ENCODE data around the gene CRIM1.

Gene CRIM1

GRCh38 chr2:36374585-36374984 is 19.0 kb downstream of the CRIM1 start:
- no peak for TF ChIP-seq ZFX (IDR thresholded peaks at IDR 0.05)
- TF ChIP-seq, protein P1, sequence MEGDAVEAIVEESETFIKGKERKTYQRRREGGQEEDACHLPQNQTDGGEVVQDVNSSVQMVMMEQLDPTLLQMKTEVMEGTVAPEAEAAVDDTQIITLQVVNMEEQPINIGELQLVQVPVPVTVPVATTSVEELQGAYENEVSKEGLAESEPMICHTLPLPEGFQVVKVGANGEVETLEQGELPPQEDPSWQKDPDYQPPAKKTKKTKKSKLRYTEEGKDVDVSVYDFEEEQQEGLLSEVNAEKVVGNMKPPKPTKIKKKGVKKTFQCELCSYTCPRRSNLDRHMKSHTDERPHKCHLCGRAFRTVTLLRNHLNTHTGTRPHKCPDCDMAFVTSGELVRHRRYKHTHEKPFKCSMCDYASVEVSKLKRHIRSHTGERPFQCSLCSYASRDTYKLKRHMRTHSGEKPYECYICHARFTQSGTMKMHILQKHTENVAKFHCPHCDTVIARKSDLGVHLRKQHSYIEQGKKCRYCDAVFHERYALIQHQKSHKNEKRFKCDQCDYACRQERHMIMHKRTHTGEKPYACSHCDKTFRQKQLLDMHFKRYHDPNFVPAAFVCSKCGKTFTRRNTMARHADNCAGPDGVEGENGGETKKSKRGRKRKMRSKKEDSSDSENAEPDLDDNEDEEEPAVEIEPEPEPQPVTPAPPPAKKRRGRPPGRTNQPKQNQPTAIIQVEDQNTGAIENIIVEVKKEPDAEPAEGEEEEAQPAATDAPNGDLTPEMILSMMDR (conservative IDR thresholded peaks at IDR 0.05): no peak
- H3K27ac ChIP-seq: no peak overlapping the region

DNA sequence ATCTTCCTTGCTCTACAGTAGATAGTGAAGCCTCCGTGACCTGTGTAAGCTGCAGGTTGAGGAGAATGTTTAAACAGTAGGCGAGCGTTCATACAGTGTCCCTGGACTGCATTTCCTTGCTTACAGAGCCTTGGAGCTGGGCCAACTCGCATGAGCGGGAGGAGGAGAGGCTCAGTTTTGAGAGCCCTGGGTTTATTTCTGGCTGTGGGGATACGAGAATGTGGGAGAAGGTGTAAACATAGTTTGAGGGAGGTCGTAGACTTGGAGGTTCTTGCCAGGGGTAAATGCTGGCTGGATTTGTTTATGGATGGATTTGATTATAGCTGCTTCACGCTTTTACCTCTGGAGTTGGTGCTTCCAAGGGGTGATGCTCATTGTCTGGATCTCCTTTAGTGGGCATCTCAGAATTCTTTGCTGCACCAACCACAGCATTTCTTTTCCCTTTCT is 20.8 kb downstream of the CRIM1 start:
- no peak for TF ChIP-seq ZFX (IDR thresholded peaks at IDR 0.05)
- TF ChIP-seq, protein P1 (conservative IDR thresholded peaks at IDR 0.05): no peak
- no peak overlapping the region for H3K27ac ChIP-seq

DNA sequence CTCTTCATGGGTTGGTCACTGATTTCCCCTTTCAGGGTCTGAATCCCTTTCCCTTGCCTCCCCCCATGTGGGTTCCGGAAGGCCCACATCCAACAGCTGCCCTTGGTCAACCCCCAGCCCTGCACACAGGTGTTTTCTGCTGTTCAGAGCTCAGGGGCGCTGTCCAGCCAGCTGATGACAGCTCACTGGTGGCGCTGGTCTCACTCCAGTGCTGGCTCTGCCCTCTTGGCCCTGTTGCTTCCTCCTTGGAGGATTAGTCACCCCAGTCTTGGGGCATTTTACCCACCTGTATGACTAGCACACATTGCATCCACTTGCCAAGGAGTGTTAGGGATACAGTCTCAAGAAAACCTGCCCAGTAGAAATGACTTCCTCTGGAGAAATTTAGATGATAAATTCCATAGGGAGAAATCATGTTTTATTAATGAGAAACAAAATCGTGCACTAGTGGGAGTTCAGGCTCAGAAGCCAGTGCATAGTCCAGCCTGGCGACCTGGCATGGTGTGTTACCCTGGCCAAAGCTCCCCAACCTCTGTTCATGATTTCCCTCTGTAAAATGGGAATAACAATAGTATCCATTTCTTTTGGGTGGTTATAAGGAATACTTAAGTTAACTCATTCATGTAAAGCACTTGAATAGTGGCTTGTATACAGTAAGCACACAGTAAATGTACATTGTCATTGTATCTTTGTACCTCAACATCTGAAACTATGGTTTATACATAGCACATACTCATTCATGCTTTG is 21.6 kb downstream of the CRIM1 start:
- H3K27ac ChIP-seq: no peak overlapping the region; the same call in 1 of the 2 replicates
- TF ChIP-seq ZFX (IDR thresholded peaks at IDR 0.05): no peak
- TF ChIP-seq, protein P1 (conservative IDR thresholded peaks at IDR 0.05): no peak

DNA sequence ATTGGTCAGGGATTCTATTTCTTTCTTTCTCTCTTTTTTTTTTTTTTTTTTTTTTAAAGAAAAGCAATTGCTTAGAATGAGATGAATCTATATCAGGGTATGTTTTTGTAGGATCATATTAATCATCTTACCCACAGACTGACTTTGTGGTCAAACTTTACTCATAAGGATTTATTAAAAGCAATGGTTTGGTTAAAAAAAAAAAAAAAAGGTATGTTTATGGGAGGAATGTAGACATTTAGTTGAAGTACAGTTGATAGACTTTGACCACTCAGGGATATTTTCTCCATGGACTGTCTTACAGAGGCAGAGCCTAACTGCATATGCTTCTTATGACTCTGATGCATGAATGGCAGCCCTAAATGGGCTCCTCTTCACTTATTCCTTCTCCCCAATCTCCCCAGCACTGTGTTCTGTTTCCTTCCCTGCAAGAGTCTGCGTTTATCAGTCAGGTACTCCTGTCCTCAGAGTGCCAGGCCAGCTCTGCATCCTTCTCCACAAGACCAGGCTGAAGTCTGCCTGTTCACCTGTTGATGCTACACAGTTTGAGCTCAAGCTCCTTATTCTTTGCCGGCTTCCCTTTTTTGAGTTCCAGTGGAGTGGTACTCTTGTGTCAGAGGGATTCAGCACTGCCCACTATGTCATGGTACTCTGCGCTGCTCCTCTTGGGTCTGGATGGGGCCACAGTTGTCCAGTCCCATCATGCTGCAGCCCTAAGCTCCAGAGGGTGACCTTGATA is 24.3 kb downstream of the CRIM1 start:
- no peak for TF ChIP-seq ZFX (IDR thresholded peaks at IDR 0.05)
- TF ChIP-seq, protein P1 (conservative IDR thresholded peaks at IDR 0.05): no peak
- no peak overlapping the region for H3K27ac ChIP-seq

GRCh38 chr2:36380624-36381481 is 25.3 kb downstream of the CRIM1 start:
- TF ChIP-seq ZFX (IDR thresholded peaks at IDR 0.05): no peak
- TF ChIP-seq, protein P1 (conservative IDR thresholded peaks at IDR 0.05): no peak
- H3K27ac ChIP-seq: no peak overlapping the region

GRCh38 chr2:36381993-36382392 is 26.4 kb downstream of the CRIM1 start:
- H3K27ac ChIP-seq: no peak overlapping the region

More at GRCh38 chr2:36381993-36382392, 26.4 kb downstream of the CRIM1 start:
- TF ChIP-seq, protein P1 (conservative IDR thresholded peaks at IDR 0.05): no peak
- no peak for TF ChIP-seq ZFX (IDR thresholded peaks at IDR 0.05)

Measured in C4-2B (cell line).